ENCODE results near the gene TCHHL1. TPM values are rescaled to one million over a fixed set of nuclear protein-coding genes. Genes with fewer than 3 reads are reported as not detected.

The TCHHL1 gene
- total RNA-seq, 1 donor from 2014 or later = not detected

DNA sequence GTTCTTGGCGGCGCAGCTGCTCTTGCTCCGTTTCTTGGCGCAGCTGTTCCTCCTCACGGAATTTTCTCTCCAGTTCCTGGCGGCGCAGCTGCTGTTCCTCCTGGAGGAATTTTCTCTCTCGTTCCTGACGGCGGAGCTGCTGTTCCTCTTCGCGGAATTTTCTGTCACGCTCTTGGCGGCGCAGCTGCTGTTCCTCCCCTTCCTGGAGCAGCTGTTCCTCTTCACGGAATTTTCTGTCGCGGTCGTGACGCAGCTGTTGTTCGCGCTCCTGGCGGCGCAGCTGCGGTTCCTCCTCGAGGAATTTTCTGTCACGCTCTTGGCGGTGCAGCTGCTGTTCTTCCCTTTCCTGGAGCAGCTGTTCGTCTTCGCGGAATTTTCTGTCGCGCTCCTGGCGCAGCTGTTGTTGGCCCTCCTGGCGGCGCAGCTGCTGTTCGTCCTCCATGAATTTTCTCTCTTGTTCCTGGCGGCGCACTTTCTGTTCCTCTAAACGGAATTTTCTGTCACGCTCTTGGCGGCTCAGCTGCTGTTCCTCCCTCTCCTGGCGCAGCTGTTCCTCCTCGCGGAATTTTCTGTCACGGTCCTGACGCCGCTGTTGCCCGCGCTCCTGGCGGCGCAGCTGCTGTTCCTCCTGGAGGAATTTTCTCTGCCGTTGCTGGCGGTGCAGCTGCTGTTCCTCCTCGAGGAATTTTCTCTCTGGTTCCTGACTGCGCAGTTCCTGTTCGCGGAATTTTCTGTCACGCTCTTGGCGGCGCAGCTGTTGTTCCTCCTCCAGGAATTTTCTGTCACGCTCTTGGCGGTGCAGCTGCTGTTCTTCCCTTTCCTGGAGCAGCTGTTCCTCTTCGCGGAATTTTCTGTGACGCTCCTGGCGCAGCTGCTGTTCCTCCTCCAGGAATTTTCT, 19.4 kb upstream of the TCHHL1 start:
- H3K9me3 ChIP-seq = no peaks in the 10 kb centered on the region
- no peak for DNase-seq (ENCODE audit: low spot score in 2 of 2)
- peaks cover 16% of the 10 kb centered on the region for H3K27me3 ChIP-seq
- no peaks in the 10 kb centered on the region for H3K36me3 ChIP-seq
- intact Hi-C loops (cut with DNase I) = no loop called here
- no peak overlapping the region for H3K27ac ChIP-seq
- TF ChIP-seq, protein P1, sequence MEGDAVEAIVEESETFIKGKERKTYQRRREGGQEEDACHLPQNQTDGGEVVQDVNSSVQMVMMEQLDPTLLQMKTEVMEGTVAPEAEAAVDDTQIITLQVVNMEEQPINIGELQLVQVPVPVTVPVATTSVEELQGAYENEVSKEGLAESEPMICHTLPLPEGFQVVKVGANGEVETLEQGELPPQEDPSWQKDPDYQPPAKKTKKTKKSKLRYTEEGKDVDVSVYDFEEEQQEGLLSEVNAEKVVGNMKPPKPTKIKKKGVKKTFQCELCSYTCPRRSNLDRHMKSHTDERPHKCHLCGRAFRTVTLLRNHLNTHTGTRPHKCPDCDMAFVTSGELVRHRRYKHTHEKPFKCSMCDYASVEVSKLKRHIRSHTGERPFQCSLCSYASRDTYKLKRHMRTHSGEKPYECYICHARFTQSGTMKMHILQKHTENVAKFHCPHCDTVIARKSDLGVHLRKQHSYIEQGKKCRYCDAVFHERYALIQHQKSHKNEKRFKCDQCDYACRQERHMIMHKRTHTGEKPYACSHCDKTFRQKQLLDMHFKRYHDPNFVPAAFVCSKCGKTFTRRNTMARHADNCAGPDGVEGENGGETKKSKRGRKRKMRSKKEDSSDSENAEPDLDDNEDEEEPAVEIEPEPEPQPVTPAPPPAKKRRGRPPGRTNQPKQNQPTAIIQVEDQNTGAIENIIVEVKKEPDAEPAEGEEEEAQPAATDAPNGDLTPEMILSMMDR (IDR thresholded peaks at IDR 0.05) = no peak
- H3K4me1 ChIP-seq = peaks cover 17% of the 10 kb centered on the region in 2 donors
- peak overlapping the region; percentile 10 to 63 for H3K4me3 ChIP-seq

DNA sequence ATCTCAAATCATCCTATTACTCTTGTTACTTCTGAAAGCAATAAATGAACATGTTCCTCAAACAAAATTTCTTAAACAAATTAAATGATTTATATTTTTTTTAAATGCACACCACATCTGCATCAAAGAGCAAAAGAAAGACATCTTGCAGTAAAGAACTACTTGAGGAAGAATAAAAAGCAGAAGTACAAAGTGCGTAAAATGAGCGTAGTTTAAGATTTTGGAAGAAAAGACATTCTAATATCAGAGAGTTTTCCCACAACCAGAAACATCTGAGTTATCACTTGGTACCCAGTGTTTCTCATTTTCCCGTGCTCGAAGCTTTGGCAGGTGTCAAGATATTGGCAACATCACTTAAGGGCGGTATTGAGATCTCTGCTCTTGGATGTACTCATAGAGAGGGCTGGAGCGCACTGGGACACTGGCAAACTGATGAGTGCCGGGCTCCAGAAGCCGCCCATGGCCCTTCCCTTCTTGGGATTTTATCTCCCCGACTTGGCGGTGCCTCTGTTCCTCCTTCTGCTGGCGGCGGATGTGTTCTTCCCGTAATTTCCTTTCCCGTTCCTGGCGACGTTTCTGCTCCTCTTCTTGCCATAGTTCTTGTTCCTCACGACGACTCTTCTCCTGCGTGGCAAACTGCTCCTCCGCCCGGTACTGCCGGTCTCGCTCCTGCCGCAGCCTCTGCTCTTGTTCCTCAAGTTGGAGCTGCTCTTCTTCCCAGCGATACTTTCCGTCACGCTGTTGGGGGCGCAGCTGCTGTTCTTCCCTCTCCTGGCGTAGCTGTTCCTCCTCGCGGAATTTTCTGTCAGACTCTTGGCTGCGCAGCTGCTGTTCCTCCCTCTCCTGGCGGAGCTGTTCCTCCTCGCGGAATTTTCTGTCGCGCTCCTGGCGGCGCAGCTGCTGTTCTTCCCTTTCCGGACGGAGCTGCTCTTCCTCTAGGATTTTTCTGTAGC, 18.4 kb upstream of the TCHHL1 start:
- intact Hi-C loops (cut with DNase I) = no loop called here
- Histone ChIP-seq H3K4me3 (peak overlapping the region in 1 of 2 donors; percentile 63), H3K27ac (no peak overlapping the region), H3K4me1 (peaks cover 12 to 15% of the 10 kb centered on the region in 2 donors), H3K9me3 (no peaks in the 10 kb centered on the region), H3K27me3 (peaks cover 16% of the 10 kb centered on the region), H3K36me3 (no peaks in the 10 kb centered on the region)
- DNase-seq (ENCODE audit: low spot score in 2 of 2) = no peak
- TF ChIP-seq, protein P1 (IDR thresholded peaks at IDR 0.05) = no peak

DNA sequence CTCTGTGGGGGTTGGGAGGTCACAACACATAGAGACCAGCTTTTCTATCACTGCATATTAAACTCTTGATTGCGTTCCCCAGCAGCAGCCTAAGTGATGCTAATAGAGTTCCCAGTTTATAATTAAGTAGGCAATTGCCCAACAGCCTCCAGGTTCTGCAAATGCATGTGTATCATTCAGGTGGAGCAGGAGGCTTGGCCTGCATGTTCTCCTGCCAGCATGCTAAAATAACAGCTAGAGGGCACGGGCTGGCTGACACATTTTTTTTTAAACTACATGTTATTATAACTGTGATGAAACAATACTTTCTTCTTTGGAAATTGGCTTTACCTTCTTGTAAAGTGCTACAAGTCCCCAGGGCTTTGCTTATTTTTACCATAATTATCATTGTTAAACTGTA, 16.0 kb upstream of the TCHHL1 start:
- Histone ChIP-seq H3K36me3 (no peaks in the 10 kb centered on the region), H3K4me3 (no peak overlapping the region), H3K27ac (no peak overlapping the region), H3K9me3 (no peaks in the 10 kb centered on the region), H3K27me3 (peaks cover 16% of the 10 kb centered on the region), H3K4me1 (peaks cover 0 to 3% of the 10 kb centered on the region in 2 donors)
- TF ChIP-seq, protein P1 (IDR thresholded peaks at IDR 0.05) = no peak
- DNase-seq (ENCODE audit: low spot score in 2 of 2) = no peak
- intact Hi-C loops (cut with DNase I) = no loop called here

DNA sequence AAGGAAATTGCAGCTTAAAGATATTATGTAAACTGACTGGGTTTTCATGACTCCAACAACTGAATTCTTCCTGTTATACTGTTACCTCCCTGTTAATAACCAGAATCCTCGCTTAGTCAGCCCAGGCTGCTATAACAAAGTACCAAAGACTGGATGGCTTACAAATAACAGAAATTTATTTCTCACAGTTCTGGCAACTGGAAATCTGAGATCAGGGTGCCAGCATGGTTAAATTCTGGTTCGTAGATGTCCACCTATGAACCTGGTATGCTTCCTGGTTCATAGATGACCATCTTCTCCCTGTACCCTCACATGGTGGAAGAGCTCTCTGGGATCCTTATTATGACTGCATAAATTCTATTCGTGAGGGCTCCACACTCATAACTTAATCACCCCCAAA, 8.1 kb upstream of the TCHHL1 start:
- H3K27ac ChIP-seq = no peak overlapping the region
- DNase-seq (ENCODE audit: low spot score in 2 of 2) = no peak
- H3K4me3 ChIP-seq = no peak overlapping the region
- H3K27me3 ChIP-seq = no peaks in the 10 kb centered on the region
- no peaks in the 10 kb centered on the region for H3K4me1 ChIP-seq
- H3K9me3 ChIP-seq = peaks cover 0 to 10% of the 10 kb centered on the region in 2 donors
- TF ChIP-seq, protein P1 (IDR thresholded peaks at IDR 0.05) = no peak
- intact Hi-C loops (cut with DNase I) = no loop called here
- H3K36me3 ChIP-seq = no peaks in the 10 kb centered on the region

DNA sequence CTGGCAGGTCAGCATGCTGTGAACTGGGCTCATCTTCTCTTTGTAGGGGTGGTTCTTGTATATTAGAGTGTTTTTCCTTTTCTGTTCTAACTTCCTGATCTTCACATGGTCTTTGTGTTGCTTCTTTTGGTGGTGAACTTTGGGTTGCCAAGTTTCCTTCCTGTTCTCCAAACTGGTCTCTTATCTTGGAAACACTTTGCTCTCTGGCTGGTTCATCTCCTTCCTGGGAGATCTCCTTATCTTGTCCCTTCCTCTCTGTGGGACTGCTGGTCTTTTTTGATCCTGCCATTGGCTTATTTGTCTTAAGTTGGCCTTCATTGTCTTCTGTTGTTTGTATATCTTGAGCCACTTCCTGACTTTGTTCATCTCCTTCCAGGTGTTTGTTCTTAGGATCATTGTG, 2.1 kb downstream of the TCHHL1 start:
- no peak for DNase-seq (ENCODE audit: low spot score in 2 of 2)
- H3K36me3 ChIP-seq = no peaks in the 10 kb centered on the region
- H3K4me3 ChIP-seq = no peak overlapping the region
- TF ChIP-seq, protein P1 (IDR thresholded peaks at IDR 0.05) = no peak
- intact Hi-C loops (cut with DNase I) = no loop called here
- H3K9me3 ChIP-seq = no peaks in the 10 kb centered on the region
- H3K4me1 ChIP-seq = no peaks in the 10 kb centered on the region
- no peaks in the 10 kb centered on the region for H3K27me3 ChIP-seq
- no peak overlapping the region for H3K27ac ChIP-seq

Data from ascending aorta (tissue), 2 donors.